NCI-H187 treated with DMSO at 0.1 percent for 48 hours (cell line): ENCODE measurements around the gene PNMA8B.
"Not testable (repeated sequence)": the region's sequence is repeated elsewhere in the genome, so short reads cannot be mapped to it uniquely, and the experiment has no call there.

Experiments used
- DNase-seq: peaks from one replicate; lab custom pipeline; 2025; lab: John Stamatoyannopoulos, UW

The PNMA8B gene

GRCh38 chr19:46513461-46514236, 18.0 kb upstream of the PNMA8B start:
- DNase-seq = no peak

- no peak for DNase-seq
These were observed 15.6 kb upstream of the PNMA8B start for GRCh38 chr19:46511237-46511636.

DNA sequence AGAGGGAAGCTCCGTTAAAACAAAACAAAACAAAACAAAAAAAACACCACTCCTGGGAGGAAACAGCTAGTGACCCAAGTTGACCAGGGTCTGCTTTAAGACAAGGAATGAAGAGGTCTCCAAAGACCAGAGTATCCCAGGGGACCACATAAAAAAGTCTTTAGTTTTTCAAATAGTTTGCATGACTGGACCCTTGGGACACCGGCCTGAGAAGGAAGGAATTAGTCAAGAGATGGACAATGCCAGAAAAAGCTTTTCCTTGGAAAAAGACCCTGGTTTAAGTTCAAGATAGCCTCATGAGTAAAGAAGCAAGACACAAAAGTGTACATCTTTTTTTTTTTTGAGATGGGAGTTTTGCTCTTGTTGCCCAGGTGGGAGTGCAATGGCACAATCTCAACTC, 12.5 kb upstream of the PNMA8B start:
- DNase-seq = no peak

- no peak for DNase-seq
These were observed 8.3 kb upstream of the PNMA8B start for GRCh38 chr19:46503848-46504453.

- DNase-seq = no peak
These were observed 7.2 kb upstream of the PNMA8B start for GRCh38 chr19:46502891-46503290.

- DNase-seq = no peak
These were observed 4.0 kb upstream of the PNMA8B start for GRCh38 chr19:46499692-46500091.

- DNase-seq = no peak
These were observed 2.1 kb upstream of the PNMA8B start for GRCh38 chr19:46497773-46498172.

- DNase-seq = not testable (repeated sequence)
These were observed 1.2 kb upstream of the PNMA8B start for GRCh38 chr19:46496886-46497285.

DNA sequence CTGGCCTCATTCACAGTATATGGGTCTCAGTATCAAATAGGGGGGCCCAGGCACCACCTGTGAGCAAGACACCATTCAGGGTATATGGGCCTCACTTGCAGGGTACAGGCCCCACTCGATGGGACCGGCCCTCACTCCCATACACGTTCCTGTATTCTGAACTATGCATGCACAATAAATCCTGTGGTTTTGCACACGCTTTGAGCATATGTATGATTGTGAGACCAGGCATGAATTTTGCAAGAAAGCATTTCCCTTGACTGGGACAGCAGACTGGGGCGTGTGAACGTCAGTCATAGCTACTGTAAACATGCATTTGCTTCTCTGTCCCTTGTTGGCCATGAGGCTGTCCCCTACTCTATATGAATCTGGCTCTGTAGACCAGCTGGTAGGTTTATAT, 637 bp upstream of the PNMA8B start:
- DNase-seq = no peak

- no peak for DNase-seq
These were observed 504 bp downstream of the PNMA8B start for GRCh38 chr19:46494941-46495785.

DNA sequence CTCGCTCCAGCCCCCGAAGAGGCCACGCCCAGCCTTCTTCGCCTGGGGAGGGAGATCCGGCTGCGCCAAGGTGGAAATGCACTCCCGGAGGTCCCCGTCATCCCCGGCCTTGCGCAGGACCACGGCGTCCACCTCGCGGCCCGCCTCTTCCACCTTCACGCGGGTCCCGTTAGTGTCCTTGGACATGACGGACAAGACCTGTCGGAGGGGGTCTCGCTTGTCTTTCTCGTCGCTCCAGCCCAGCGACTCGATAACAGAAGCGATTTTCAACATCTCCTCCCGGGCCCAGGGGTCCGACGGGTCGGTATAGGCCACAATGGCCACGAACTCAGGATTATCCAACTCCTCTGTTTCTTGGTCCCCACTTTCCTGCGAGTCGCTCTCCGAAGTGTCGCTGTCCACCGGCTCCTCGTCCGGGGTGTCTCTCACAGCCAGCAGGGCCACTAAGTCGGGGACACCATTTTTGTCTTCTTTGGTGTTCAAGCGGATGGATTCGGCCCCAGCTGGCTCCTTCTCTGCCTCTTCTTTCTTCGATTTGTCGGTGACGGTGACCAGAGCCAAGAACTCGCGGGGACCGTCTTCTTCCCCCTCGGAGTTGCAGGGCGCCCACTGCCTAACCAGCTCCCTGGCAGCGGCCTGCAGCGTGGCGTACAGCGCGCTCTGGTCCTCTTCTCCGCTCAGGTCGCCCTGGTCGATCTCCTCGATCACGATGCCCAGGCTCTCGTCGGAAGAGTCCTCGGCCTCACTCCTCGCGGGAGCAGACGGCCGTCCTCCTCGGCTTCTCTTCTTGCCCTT, 1.3 kb downstream of the PNMA8B start:
- no peak for DNase-seq

DNA sequence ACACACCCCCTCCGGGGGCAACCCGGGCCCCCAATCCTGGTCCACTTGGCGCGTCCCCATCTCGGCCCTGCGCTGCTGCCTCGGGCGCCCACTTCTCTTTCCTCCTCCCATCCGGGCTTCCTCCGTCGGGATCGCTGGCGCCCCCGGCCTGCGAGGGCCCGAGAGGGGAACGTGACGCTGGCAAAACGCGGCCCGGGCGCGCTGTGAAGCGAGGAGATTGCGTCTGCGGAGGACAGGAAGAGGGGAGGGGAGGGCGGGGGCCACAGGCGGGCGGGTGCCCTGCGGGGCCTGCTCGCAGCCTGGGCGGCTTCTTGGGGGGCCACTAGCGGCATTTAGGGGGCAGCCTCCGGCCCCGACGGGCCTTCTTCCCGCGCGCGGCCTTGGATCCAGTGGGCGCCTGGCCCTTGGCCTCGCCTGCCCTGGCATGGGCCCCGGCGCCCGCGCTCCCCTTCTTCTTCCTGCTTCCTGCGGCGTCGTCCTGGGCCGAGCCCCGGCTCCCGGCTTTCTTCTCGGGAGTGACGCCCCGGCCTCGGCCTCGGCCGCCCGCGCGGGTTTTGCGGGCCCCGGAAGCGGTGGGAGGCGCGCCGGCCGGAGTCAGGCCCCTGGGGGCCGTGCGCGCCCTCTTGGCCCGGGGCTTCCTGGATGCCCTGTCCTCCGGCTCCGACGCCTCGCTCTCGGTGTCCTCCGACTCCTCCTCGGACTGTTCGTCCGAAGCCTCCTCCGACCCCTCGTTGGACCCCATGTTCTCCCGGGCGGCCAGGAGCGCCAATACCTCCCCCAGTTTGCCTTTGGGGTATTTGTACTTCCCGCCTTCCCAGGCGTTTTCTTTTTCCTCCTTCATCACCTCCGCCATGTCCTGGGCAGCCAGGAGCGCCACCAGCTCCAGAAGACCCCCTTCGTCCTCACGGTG, 2.2 kb downstream of the PNMA8B start:
- no peak for DNase-seq

- DNase-seq = no peak
These were observed 2.8 kb downstream of the PNMA8B start for GRCh38 chr19:46492841-46493235.

- DNase-seq = no peak
These were observed 3.5 kb downstream of the PNMA8B start for GRCh38 chr19:46491975-46492682.

DNA sequence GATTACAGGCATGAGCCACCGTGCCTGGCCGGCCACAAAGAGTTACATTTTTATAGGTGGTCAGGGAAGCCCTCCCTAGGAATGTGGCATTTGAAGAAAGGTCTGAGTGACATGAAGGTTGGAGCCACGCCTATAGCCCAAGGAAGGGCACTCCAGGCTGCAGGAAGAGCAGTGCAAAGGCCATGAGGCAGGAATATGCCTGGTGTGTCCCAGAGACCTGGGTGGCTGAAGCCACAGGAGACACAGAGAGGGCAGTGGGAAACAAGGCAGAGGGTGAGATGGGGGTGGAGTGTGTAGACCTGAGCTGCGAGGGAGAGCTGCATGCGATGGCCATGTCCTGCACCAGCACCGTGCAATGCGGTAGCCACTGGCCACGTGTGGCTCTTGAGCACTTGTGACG, 4.9 kb downstream of the PNMA8B start:
- DNase-seq = no peak

- no peak for DNase-seq
These were observed 6.0 kb downstream of the PNMA8B start for GRCh38 chr19:46489445-46490272.

- DNase-seq = no peak
These were observed 7.1 kb downstream of the PNMA8B start for GRCh38 chr19:46488551-46488950.

DNA sequence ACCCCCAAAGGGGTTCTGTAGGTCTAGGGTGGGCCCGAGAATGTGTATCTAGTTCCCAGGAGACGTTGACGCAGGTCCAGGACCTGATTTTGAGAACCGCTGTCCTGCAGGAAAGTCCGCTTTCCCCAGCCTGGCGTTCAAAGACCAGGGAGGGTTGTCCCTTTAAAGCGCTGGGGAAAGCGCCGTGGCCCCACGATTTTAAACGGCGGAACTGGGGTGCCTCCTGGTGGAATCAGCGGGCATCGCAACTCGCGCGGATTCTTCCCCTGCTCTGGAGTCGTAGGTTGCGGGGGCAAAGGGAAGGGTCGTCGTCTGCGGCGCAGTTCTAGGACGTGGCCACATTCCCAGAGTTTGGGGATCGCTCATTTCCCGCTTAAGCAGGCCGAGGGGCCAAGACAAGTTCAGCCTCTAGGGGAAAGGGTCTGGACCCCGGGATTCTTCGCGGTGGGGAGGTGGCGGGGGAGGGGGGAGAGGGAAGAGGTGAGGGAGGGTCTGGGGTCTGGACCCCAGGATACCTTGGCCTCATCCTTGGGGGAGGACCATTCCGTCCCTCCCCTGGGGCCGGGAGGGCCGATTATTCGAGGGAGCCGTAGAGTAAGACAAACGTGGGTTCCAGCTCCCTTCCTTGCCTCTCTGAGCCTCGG, 7.7 kb downstream of the PNMA8B start:
- DNase-seq = no peak
